GM15510 (cell line): ENCODE data around the gene PDE7B.

Experiments used
- POLR2A ChIP-seq: IDR thresholded peaks from 3 replicates; pipeline ENCODE4 v1.6.1; 2011; ENCODE audit warnings: borderline replicate concordance; ENCODE audit not compliant: insufficient read length; ENCODE audit errors: extremely low read depth

The PDE7B gene

DNA sequence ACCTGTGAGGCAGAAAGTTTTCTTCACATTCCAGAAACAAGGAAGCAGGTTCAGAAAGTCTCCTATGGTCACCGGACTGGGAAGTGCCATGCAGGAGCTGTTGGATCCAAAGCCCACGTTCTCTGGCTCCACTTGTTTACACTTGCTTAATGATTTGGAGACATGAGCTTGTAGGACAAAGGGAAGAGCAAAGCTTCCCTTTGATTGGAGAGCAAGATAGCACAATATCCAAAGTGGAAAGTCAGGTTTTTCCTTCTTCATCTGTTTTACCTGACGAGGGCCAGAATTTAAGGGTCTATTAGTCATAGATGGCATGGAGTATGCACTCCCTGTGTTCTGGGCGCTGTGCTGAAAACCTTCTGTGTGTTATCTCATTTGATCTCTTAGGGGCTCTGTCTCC lies 81.2 kb downstream of the PDE7B start:
- no peak for TF ChIP-seq POLR2A

- TF ChIP-seq POLR2A = no peak
Measured at GRCh38 chr6:135935941-135936601, 84.6 kb downstream of the PDE7B start.

DNA sequence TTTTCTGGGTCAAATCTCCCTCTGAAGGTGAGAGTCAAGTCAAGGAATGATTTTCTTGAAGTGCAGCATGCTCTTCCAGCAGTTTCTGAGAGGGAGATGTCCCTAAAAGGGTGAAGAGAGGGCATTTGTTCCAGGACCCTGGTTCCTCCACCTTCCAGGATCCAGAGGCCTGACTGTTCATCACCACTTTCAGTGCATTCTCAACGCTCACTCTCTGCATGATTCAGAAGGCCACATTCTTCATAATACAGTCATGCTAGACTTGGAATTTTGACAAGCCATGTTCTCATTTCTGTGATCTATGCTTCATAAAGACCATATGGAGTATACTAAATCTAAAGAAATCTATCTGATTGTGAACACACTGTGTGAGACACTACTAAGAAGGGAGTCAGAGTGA lies 85.1 kb downstream of the PDE7B start:
- no peak for TF ChIP-seq POLR2A

DNA sequence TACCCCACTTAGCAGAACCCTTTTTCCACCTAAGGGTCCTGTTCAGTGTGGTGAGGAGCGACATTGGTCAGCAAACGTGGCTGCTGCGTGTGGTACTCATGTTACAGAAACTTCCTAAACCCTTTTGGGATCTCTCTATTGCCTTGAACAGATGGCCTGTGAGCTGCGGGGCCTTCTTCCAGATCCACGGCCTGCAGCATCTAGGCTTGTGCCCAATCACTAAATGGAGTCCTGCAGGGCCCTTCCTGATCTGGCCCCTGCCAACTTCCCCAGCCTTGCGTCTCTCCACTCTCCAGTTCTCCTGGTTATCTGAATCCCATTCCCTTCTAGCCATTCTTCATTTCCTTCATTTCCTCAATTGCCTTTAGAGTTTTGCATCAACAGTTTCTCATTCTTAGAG lies 85.6 kb downstream of the PDE7B start:
- TF ChIP-seq POLR2A = no peak

- no peak for TF ChIP-seq POLR2A
Measured at GRCh38 chr6:135938576-135939207, 87.2 kb downstream of the PDE7B start.

DNA sequence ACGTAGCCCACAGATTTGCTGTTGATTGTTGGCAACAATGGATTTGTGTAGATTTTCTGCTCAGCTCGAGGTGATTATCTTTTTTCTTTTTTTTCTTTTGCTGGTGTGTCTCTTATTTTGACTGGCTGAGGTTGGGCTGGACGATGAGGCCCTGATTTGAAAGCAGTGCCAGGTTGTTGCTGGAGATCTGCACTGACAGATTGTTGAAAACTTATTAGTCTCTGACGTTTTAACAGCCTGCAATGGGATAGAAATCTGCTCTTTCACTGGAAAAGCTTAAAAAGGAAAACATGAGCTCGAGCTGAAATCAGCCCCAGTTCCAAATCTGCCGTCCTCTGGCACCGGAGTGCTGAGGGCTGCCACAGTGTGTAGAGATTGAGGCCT lies 87.7 kb downstream of the PDE7B start:
- TF ChIP-seq POLR2A = no peak

DNA sequence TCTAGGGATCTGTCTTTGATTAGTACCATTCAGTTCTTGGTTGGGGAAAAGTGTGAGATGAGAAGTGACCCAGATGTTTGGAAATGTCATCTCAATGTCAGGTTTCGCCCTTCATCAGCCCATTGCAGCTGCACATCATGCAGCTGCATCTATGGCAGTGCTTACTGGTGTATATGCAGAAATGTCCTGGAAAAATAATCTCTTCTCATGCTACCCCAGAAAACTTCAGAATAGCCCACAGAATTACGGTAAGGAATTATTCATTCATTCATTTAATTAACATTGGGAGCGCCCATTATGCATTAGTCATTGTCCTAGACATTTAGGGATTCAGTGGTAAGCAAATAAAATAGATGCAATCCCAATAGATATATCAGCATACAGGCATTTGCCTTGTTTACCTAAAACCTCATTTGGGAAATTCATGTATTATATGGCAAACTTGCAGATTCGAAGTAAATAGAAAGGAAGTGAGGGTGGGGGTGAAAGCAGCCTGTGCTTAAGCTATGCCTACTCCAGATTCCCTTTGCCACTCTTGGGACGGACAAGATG lies 89.2 kb downstream of the PDE7B start:
- TF ChIP-seq POLR2A = no peak

GRCh38 chr6:135941275-135942025 lies 89.9 kb downstream of the PDE7B start:
- no peak for TF ChIP-seq POLR2A

GRCh38 chr6:135944120-135944519 lies 92.6 kb downstream of the PDE7B start:
- TF ChIP-seq POLR2A = no peak

- no peak for TF ChIP-seq POLR2A
Measured at GRCh38 chr6:135946674-135947073, 95.2 kb downstream of the PDE7B start.

- TF ChIP-seq POLR2A = no peak
Measured at GRCh38 chr6:135950669-135951068, 99.2 kb downstream of the PDE7B start.

DNA sequence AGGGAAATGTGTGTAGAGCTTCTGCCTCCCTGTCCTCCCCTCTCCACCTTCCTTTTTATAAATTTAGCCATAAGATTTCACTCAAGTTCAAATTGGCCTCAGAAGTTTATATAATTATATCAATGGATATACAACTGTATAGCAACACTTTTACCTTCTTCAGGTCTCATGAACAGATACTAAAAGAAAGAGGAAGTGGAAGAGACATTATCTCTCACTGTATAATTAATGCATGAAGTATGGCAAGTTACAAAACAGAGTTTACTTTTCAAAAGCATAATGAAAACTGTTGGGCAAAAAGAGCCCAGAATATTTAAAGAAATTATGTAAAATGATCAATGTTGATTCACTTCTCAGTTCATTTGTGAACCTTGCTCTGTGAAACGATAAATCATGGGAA lies 99.7 kb downstream of the PDE7B start:
- TF ChIP-seq POLR2A = no peak

DNA sequence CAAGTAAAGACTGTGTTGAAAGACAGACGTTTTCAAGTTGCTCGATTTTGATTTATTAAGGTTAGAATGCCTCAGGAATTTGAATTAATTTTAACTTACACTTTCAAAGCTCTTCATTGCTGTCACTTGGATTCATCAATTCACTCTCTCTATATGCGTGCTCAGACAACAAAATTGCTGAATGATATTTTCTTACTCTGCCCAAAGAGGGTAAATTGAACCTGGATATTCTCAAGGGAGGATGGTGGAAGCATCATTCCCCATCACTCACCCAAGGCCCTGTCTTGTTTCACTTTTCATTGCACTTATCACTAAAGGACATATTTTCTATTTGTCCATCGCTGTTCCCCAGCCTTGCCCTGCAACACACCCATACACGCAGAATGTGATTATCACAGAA lies 102.3 kb downstream of the PDE7B start:
- TF ChIP-seq POLR2A = no peak

DNA sequence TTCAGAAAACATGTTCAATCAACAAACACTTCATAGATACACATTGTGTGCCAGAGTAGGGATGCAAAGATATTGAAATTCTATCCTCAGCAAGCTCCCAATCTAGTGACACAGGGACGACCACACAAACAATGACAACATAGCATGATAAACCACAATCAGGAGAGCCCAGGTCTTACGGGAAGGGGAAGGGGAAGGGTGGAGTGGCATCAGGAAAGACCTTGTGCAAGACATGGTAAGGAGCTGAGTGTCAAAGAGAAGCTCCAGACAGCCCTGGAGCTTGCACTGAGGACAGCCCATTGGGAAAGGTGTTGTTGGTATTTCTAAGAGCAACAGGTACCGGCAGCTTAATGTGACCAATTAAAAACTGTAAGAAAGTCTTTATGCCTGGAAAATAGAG lies 103.6 kb downstream of the PDE7B start:
- no peak for TF ChIP-seq POLR2A

- TF ChIP-seq POLR2A = no peak
Measured at GRCh38 chr6:135962731-135963130, 111.2 kb downstream of the PDE7B start.
